NCI-H748 (cell line): ENCODE results near the gene FCAMR.
"Not testable (repeated sequence)": the region's sequence is repeated elsewhere in the genome, so short reads cannot be mapped to it uniquely, and the experiment has no call there.

Experiments used
- DNase-seq: peaks from one replicate; lab custom pipeline; 2025; ENCODE audit not compliant: unreplicated experiment; lab: John Stamatoyannopoulos, UW

FCAMR gene

DNA sequence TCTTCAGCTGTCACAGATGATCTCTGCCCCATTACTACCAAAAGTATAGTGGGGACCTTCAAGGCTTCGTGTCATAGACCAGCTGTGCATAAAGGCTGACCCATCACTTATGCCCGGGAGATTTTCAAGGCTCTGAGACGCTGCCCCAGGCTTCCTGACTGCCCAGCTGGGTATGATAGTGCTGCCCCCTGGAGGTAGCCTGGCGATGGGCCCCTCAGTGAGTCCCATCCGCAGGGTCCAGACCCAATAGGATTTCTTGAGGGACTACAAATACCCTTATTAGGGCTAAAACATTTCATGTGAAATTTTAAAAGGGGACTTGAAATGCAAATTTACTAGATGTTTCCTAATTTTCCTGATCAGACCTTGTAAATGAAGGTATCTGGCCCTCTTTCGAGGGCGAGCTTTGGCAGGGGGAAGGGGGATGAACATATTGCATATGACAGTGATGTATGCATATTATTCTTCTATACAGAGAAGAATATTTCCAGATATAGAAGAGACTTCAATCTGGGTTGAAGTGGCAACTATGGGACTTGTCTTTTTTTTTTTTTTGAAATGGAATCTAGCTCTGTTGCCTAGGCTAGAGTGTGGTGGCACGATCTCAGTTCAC lies 36.8 kb downstream of the FCAMR start:
- DNase-seq = peak; percentile 21

- no peak for DNase-seq
Measured at GRCh38 chr1:206932177-206932576, 38.1 kb downstream of the FCAMR start.

DNA sequence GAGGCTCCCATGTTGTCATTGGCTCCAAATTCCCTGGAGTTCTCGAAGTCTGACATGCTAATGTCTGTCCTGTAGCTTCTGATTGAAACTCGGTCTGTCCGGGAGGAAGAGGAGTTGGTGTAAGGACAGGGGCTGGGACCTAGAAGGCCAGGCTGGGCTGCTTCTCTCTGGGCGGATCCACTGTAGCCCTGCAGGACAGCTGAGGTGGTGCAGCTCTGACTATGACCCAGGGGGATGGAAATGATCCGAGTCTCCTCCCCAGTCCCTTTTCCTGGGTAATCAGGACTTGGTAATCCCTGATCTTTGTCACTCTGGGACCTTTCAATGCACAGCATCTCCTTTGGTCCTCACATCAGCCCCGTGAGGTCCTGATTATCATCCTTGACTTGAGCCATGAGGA lies 38.6 kb downstream of the FCAMR start:
- DNase-seq = no peak

- no peak for DNase-seq
Measured at GRCh38 chr1:206930210-206930798, 40.0 kb downstream of the FCAMR start.

DNA sequence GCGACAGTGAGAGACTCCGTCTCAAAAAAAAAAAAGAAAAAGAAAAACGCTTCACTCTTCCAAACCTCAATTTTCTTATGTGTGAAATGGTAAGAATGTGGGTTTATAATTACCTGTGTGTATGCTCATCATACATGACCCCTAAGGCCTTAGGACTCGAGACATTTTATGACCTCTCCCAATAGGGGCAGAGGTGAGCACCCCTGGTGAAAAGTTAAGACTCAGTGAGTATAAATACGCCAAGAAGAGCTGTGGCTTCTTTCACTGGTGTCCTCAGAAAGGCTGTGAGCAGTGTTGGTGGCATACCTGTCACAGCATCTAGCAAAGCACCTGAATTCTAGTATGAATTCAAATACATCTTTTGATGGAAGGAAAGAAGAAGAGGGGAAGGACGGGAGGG lies 40.7 kb downstream of the FCAMR start:
- DNase-seq = no peak

- DNase-seq = no peak
Measured at GRCh38 chr1:206926286-206926685, 44.0 kb downstream of the FCAMR start.

GRCh38 chr1:206925106-206925736 lies 45.0 kb downstream of the FCAMR start:
- DNase-seq = no peak

DNA sequence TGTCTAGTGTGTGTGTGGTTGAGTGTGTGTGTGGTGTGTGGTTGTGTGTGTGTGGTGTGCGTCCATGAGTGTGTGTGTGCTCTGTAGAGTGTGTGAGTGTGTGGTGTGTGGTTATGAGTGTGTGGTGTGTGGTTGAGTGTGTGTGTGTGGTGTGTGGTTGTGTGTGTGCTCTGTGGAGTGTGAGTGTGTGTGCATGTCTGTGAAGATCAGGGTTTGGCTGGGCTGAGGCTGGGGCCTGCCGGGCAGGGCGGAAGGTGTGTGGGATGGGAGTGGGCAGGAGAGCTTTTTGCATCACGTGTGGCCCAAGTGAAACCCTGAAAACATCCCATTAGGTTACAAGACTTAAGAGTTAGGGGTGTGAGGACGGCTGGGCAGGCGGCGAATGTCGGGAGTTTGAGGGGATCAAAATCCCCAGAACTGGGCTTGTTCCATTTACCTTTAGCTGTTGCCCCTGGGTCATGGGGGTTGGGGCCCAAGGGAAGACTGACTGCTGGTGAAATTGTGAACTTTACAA lies 45.6 kb downstream of the FCAMR start:
- no peak for DNase-seq

DNA sequence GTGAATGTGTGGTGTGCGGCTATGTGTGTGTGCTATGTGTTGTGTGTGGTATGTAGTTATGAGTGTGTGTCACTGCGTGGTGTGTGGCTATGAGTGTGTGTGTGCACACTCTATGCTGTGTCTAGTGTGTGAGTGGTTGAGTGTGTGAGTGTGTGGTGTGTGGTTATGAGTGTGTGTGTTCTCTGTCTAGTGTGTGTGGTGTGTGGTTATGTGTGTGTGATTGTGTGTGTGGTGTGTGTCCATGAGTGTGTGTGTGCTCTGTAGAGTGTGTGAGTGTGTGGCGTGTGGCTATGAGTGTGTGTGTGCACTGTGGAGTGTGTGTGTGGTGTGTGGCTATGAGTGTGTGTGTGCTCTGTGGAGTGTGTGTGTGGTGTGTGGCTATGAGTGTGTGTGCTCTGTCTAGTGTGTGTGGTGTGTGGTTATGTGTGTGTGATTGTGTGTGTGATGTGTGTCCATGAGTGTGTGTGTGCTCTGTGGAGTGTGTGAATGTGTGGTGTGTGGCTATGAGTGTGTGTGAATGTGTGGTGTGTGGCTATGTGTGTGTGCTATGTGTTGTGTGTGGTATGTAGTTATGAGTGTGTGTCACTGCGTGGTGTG lies 46.2 kb downstream of the FCAMR start:
- not testable (repeated sequence) for DNase-seq

DNA sequence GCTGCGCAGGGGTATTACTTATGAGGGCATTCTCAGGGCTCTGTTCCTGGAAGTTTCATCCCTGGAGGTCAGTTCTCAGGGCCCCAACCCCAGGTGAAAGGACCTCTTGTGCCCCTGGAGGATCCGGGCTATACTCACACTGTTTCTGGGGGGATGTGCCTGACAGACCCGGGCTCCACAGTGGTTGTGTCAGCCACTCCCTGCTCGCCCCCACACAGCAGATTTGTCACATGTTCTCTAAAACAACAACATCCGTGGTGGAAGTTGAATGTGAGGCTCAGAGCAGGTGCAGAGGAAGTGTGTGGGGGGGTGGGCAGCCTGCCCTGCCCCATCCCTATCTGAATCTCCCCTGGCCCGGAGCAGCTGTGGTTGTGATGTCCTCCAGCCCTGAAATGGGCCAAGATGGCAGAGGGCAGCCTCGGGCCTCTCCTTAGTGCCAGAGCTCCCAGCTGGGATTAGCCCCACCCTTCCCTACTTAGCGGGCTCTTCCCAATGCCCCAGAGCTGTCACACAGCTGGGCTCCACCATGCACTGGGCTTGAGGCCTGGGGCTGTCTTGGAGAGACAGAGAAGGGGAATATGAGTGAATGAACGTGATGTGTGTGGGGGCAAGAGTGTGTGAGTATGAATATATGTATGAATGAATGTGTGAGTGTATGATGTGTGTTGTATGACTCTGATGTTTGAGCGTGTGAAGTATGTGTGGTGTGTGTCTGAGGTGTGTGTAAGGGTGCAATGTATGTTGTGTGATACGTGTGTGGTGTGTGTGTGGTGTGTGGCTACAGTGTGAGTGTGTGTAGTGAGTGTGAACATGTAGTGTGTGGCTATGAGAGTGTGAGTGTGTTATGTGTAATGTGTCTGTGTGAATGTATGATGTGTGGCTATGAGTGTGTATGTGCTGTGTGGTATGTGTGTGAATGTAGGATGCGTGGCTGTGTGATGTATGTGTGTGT lies 47.0 kb downstream of the FCAMR start:
- no peak for DNase-seq

DNA sequence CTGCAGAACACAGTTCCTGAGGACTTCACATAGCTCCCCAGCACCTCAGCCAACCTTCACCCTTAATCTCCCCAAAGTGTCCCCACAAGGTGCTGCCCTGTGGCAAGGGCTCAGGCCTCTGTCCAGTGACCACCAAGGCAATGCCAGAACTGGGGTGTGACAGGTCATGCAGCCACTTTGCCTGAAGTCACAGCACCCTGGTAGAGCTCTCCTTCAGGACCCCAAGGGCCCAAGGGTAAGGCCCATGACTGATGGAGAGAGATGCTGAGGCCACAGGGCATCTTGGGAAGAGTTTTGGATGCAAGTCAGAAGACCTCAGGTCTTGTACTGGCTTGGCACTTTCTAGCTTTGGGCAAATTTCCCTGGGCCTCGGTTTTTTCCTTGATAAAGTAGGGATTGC lies 47.7 kb downstream of the FCAMR start:
- DNase-seq = no peak

DNA sequence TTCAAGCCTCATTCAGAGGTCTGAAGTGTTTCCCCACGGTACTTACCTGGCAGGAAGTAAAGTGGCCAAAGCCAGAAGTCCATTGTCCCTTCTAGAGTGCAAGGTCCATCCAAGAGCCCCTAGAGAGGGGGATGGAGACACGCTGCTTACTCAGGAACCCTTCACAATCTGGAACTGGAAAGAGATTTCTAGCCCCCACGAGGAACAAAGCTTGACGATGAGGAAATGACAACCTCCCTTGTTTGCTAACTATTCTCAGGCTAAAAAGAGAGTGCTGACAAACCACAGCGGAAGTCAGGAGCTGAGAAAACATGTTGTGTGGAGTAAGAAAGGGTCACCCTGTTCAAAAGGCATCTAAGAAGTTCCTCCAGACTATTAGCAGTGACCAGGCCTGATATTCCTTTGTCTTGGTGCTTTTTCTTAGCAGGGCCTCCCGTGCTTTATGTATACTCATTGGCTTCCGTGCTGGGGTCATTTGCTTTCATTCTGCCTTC lies 48.4 kb downstream of the FCAMR start, which contains the start of gene FCMR:
Gene FCMR (minus strand): TSS at position 170 of the 494 bp plus-strand sequence. CDS start 87 bp downstream, at position 83.
- DNase-seq = no peak

DNA sequence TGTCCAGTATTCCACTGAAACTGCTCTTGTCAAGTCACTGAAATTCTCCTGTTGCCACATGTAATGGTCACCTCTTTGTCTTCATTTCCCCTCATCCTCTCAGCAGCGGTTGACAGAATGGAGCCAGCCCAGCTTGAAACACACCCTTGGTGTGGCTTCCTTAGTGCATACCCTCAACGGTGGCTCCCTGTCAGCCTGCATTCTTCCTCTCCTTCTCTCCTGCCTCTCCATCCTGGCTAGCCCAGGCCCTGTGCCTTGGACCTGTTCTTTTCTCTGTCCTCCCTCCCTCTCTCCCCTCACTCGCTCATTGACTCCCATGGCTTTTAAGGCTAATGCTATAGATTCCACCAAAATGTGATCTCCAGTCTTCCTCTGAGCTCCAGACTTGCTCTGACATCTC lies 52.2 kb downstream of the FCAMR start:
- DNase-seq = no peak

DNA sequence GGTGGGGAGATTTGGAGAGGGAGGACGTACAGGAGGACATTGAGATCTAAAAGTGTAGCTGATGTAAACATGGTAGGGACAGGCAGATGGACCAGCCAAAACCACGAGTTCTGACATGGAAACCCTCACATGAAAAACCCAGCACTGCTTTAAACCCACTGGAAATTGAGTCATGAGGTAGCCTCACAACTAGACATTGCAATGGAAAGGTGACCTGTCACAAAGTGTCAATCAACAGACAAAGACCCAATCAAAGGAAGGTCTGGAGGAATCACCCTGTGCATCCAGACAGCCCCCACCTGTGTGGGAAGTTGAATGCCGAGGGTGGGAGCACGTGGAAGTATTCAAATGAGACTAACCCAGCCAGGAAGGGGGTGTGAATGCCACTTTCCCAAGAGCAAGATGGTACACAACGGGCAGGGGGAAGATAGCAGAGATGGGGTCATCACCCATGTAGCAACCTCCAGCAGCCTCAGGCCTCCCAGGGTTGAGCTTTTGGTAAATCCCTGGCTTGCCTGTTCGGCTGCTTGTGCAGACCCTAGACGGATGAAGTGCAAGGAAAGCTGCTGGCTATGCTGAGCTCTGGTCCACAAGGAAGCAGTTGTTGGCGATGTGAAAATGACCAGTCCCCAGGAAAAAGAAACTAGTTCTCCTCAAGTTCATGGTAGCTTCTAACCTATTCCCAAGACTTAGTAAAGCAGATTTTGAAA lies 54.1 kb downstream of the FCAMR start:
- DNase-seq = no peak

DNA sequence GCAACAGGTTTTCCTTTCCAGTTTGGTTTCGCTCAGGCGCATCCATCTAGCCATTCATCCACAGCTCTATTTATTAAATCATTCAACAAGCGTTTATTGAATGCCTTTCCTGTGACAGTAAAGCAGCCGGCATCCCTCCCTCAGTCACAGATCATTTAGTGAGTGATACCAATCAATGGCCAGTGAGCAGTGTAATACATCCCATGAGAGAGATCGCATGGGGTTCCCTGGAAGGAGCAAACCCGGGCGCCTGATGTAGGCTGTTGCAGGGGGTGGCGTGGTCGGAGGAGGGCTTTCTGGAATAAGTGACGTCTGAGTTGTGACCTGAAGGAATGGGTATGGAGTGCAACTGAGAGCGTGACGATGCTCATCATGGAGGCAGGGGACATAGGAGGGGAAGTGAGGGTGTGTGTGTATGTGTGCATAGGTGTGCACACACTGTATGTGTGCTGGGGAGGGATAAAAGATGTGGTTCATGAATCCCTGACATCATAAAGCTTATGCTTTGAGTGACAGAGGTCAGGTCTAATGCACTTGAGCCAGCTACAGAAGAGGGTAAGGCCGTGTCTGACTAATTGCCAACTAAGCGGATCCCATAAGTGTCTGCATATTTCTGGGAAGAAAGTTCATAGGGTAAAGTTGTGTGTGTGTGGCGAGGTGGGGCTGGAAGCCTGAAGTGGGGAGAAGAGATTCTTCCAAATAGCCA lies 55.1 kb downstream of the FCAMR start:
- DNase-seq = no peak

GRCh38 chr1:206913766-206914537 lies 56.3 kb downstream of the FCAMR start:
- no peak for DNase-seq

GRCh38 chr1:206912445-206913095 lies 57.7 kb downstream of the FCAMR start:
- DNase-seq = peak; percentile 79

GRCh38 chr1:206911064-206911663 lies 59.1 kb downstream of the FCAMR start:
- peak; percentile 33 for DNase-seq
